ENCODE data around the gene ECM2. TPM values are rescaled to one million over a fixed set of nuclear protein-coding genes. Genes with fewer than 3 reads are reported as not detected.

Gene ECM2
- total and polyA plus RNA-seq, 2 of the 8 experiments (the other 6 are each of a cell fraction or from before 2014, with no cell fraction given), result not detected

DNA sequence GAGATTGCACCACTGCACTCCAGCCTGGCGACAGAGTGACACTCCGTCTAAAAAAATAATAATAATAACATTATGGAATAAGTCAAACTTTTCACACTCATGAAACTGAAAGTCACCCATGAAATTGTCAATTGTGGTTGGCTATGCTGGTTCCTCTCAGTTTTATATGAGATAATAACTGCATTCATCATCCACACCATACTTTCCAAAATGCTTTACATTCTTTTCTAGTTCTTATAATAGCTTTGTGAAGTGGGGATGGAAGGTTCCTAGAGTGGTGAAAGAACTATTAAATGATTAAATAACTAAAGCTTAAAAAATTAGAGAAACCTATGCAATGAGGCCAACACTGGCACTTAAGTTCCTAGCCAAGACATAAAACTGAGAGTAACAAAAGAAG, 40.9 kb downstream of the ECM2 start:
- CTCF ChIA-PET (ENCODE audit: partially characterized antibody), result interaction anchor here (1.2 to 2.5 kb wide), 2 partner anchors 7 to 139 kb away, joined by 3 to 13 read pairs; no protein-coding TSS in a partner anchor
- TF ChIP-seq JUND (IDR thresholded peaks at IDR 0.05; ENCODE audit: low read length) (no peak), ZNF274 (IDR thresholded peaks at IDR 0.05; ENCODE audit: borderline replicate concordance, extremely low read depth, low read length) (no peak), KDM5A (IDR thresholded peaks at IDR 0.05; ENCODE audit: low read length) (no peak), CBX8 (IDR thresholded peaks at IDR 0.05; ENCODE audit: borderline replicate concordance, low read depth, low read length) (no peak), CHD1 (IDR thresholded peaks at IDR 0.05; ENCODE audit: low read depth, low read length) (no peak), RAD21 (IDR thresholded peaks at IDR 0.05 in 1 of 2, conservative IDR thresholded peaks at IDR 0.05 in 1 of 2; ENCODE audit: low read depth in 2 of 2, low read length in 2 of 2) (no peak), POLR2A (IDR thresholded peaks at IDR 0.05; ENCODE audit: control extremely low read depth in 1 of 2, low read depth in 2 of 2, low read length in 2 of 2) (no peak), SIRT6 (IDR thresholded peaks at IDR 0.05; ENCODE audit: low read length) (no peak), SIN3A (conservative IDR thresholded peaks at IDR 0.05 in 1 of 2, IDR thresholded peaks at IDR 0.05 in 1 of 2; ENCODE audit: low read depth in 1 of 2, low read length in 2 of 2) (no peak)
- TF ChIP-seq, protein P1, sequence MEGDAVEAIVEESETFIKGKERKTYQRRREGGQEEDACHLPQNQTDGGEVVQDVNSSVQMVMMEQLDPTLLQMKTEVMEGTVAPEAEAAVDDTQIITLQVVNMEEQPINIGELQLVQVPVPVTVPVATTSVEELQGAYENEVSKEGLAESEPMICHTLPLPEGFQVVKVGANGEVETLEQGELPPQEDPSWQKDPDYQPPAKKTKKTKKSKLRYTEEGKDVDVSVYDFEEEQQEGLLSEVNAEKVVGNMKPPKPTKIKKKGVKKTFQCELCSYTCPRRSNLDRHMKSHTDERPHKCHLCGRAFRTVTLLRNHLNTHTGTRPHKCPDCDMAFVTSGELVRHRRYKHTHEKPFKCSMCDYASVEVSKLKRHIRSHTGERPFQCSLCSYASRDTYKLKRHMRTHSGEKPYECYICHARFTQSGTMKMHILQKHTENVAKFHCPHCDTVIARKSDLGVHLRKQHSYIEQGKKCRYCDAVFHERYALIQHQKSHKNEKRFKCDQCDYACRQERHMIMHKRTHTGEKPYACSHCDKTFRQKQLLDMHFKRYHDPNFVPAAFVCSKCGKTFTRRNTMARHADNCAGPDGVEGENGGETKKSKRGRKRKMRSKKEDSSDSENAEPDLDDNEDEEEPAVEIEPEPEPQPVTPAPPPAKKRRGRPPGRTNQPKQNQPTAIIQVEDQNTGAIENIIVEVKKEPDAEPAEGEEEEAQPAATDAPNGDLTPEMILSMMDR (IDR thresholded peaks at IDR 0.05; ENCODE audit: control extremely low read depth in 1 of 3, insufficient read depth in 1 of 3, low read depth in 1 of 3, low read length in 3 of 3), result no peak
- TF ChIP-seq, protein P2, sequence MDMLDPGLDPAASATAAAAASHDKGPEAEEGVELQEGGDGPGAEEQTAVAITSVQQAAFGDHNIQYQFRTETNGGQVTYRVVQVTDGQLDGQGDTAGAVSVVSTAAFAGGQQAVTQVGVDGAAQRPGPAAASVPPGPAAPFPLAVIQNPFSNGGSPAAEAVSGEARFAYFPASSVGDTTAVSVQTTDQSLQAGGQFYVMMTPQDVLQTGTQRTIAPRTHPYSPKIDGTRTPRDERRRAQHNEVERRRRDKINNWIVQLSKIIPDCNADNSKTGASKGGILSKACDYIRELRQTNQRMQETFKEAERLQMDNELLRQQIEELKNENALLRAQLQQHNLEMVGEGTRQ (IDR thresholded peaks at IDR 0.05; ENCODE audit: low read length), result no peak

More for the DNA sequence above, 40.9 kb downstream of the ECM2 start:
- Histone ChIP-seq H2BK15ac (ENCODE audit: low read length) (no peak overlapping the region), H3K36me3 (ENCODE audit: control insufficient read depth in 2 of 4, insufficient read depth in 4 of 4, low read length in 3 of 4) (no peaks in the 10 kb centered on the region), H4K8ac (ENCODE audit: extremely low read depth, insufficient read depth, low read length) (no peak overlapping the region), H4K5ac (ENCODE audit: insufficient read length, low read depth, low read length) (no peak overlapping the region), H2AFZ (ENCODE audit: low read length) (no peak overlapping the region), H3K79me2 (ENCODE audit: control insufficient read depth in 1 of 2, insufficient read depth in 2 of 2, low read length in 2 of 2) (no peaks in the 10 kb centered on the region), H3K23me2 (ENCODE audit: low read depth, low read length) (no peaks in the 10 kb centered on the region), H2BK12ac (ENCODE audit: low read depth, low read length) (no peak overlapping the region), H3K27me3 (replicated peaks in 1 of 4; ENCODE audit: control insufficient read depth in 3 of 4, extremely low read depth in 1 of 4, insufficient read depth in 3 of 4, low read length in 3 of 4) (no peaks in the 10 kb centered on the region), H2BK20ac (ENCODE audit: low read length) (no peak overlapping the region), H3K4me2 (ENCODE audit: insufficient read depth in 1 of 2, low read depth in 2 of 2, low read length in 2 of 2) (no peak overlapping the region), H3K4ac (replicated peaks; ENCODE audit: insufficient read length, low read depth, low read length) (no peak overlapping the region), H3K9ac (replicated peaks in 1 of 4; ENCODE audit: extremely low read depth in 1 of 4, low read depth in 3 of 4, low read length in 3 of 4) (no peak overlapping the region), H4K91ac (replicated peaks; ENCODE audit: insufficient read length, low read length) (no peak overlapping the region), H3K27ac (ENCODE audit: low read depth, low read length) (no peak overlapping the region), H3K23ac (ENCODE audit: insufficient read length) (no peak overlapping the region), H3K9me3 (ENCODE audit: insufficient read depth in 2 of 2, low read depth in 1 of 2, low read length in 1 of 2) (no peaks in the 10 kb centered on the region), H4K20me1 (replicated peaks in 1 of 2; ENCODE audit: control insufficient read depth in 1 of 2, insufficient read depth in 2 of 2, low read length in 2 of 2) (no peaks in the 10 kb centered on the region), H3K14ac (ENCODE audit: insufficient read length) (no peak overlapping the region), H2BK5ac (ENCODE audit: low read depth, low read length) (no peak overlapping the region), H3K4me3 (ENCODE audit: extremely low read depth in 1 of 4, insufficient read depth in 2 of 4, low read depth in 3 of 4, low read length in 4 of 4) (no peak overlapping the region), H3K56ac (replicated peaks; ENCODE audit: insufficient read length, low read depth, low read length) (no peak overlapping the region), H3K4me1 (replicated peaks in 1 of 4; ENCODE audit: control insufficient read depth in 3 of 4, insufficient read depth in 4 of 4, low read length in 3 of 4) (no peaks in the 10 kb centered on the region), H3K18ac (ENCODE audit: extremely low read depth, low read length) (no peak overlapping the region), H2BK120ac (replicated peaks; ENCODE audit: low read depth, low read length) (no peak overlapping the region), H3K79me1 (ENCODE audit: low read depth, low read length) (no peaks in the 10 kb centered on the region), H2AK5ac (ENCODE audit: low read depth, low read length) (no peak overlapping the region)
- WGBS, 2 experiments (ENCODE audit: extremely low coverage in 1 of 2, insufficient coverage in 1 of 2, insufficient read length in 1 of 2, insufficient replicate concordance in 2 of 2, low coverage in 1 of 2, low lambda C conversion rate in 2 of 2, missing lambda C conversion rate in 1 of 2), result 79% methylated on average over 2 of the region's 2 CpGs; no CpG with 5 or more reads in 1 of the 2 experiments
- POLR2A ChIA-PET (ENCODE audit: partially characterized antibody), result no interaction called here
- no peak for DNase-seq (ENCODE audit: low read depth in 1 of 2, low spot score in 2 of 2)
- FAIRE-seq, result no peak
